H1 (cell line): Measurements from ENCODE around the gene OGFOD2. TPM values are rescaled to one million over a fixed set of nuclear protein-coding genes. Genes with fewer than 3 reads are reported as not detected.

ENCODE experiments used
- CTCF ChIA-PET: fragments of 300-600 bp; sonication (Branson Sonifier 250); formaldehyde crosslinking; loops from one replicate; lab custom pipeline; 2021; ENCODE audit not compliant: partially characterized antibody; lab: Charles Lee
- POLR2A ChIA-PET: fragments of 300-600 bp; sonication (Branson Sonifier 250); formaldehyde crosslinking; loops from one replicate; lab custom pipeline; 2021; ENCODE audit warnings: inconsistent platforms; ENCODE audit not compliant: partially characterized antibody; lab: Charles Lee
- DNase-seq, 2 experiments: peaks; one replicate each; pipeline versions ENCODE4 v3.0.0 to v3.0.0-alpha.2; 2010 to 2022; ENCODE audit warnings: low spot score in 2 of 2, low read depth in 1 of 2, mixed read lengths in 1 of 2
- FAIRE-seq: peaks from 2 replicates; lab custom pipeline; 2011; peaks lifted over from hg19 to GRCh38; lab: Jason Lieb, UNC
- H2AFZ ChIP-seq: 2 replicates; pipeline ENCODE4 v1.8.1; 2012; ENCODE audit warnings: low read length, inconsistent platforms
- H2AK5ac ChIP-seq: 2 replicates; pipeline ENCODE4 v1.6.1; 2013; ENCODE audit warnings: low read depth, low read length
- H2BK120ac ChIP-seq: replicated peaks from 2 replicates; pipeline ENCODE3; 2013; ENCODE audit warnings: low read depth, low read length, inconsistent platforms
- H2BK12ac ChIP-seq: 2 replicates; pipeline ENCODE4 v1.6.1; 2013; ENCODE audit warnings: low read depth, low read length
- H2BK15ac ChIP-seq: 2 replicates; pipeline ENCODE4 v1.6.1; 2013; ENCODE audit warnings: low read length
- H2BK20ac ChIP-seq: 2 replicates; pipeline ENCODE4 v1.6.1; 2013; ENCODE audit warnings: low read length
- H2BK5ac ChIP-seq: 2 replicates; pipeline ENCODE4 v1.6.1; 2013; ENCODE audit warnings: low read depth, low read length
- H3K14ac ChIP-seq: 2 replicates; pipeline ENCODE4 v1.6.1; 2013; ENCODE audit warnings: inconsistent platforms; ENCODE audit not compliant: insufficient read length
- H3K18ac ChIP-seq: 2 replicates; pipeline ENCODE4 v1.6.1; 2013; ENCODE audit warnings: low read length; ENCODE audit errors: extremely low read depth
- H3K23ac ChIP-seq: 2 replicates; pipeline ENCODE4 v1.6.1; 2013; ENCODE audit warnings: inconsistent platforms; ENCODE audit not compliant: insufficient read length
- H3K23me2 ChIP-seq: 2 replicates; pipeline ENCODE4 v1.6.1; 2013; ENCODE audit warnings: low read depth, low read length
- H3K27ac ChIP-seq: 2 replicates; pipeline ENCODE4 v1.6.1; 2011; ENCODE audit warnings: low read depth, low read length, inconsistent platforms
- H3K27me3 ChIP-seq, 4 experiments: replicated peaks in 1 of 4; 1 replicate in 1 of 4; 2 replicates in 3 of 4; pipeline versions ENCODE4 v1.6.1 to v1.8.1; 2011 to 2013; ENCODE audit warnings: low read length in 3 of 4, mild to moderate bottlenecking in 3 of 4, inconsistent platforms in 2 of 4, mixed read lengths in 2 of 4, moderate library complexity in 1 of 4; ENCODE audit not compliant: control insufficient read depth in 3 of 4, insufficient read depth in 3 of 4; ENCODE audit errors: extremely low read depth in 1 of 4
- H3K36me3 ChIP-seq, 4 experiments: 2 replicates each; pipeline versions ENCODE4 v1.6.1 to v1.8.1; 2011 to 2013; ENCODE audit warnings: mild to moderate bottlenecking in 4 of 4, low read length in 3 of 4, moderate library complexity in 2 of 4, control low read depth in 1 of 4, inconsistent platforms in 1 of 4; ENCODE audit not compliant: insufficient read depth in 4 of 4, control insufficient read depth in 2 of 4
- H3K4ac ChIP-seq: replicated peaks from 2 replicates; pipeline ENCODE3; 2013; ENCODE audit warnings: low read length, low read depth, mixed read lengths, inconsistent platforms; ENCODE audit not compliant: insufficient read length
- H3K4me1 ChIP-seq, 4 experiments: replicated peaks in 1 of 4; 1 replicate in 1 of 4; 2 replicates in 3 of 4; pipeline versions ENCODE4 v1.6.1 to v1.8.1; 2011 to 2013; ENCODE audit warnings: low read length in 3 of 4, inconsistent platforms in 2 of 4, mixed read lengths in 1 of 4; ENCODE audit not compliant: insufficient read depth in 4 of 4, control insufficient read depth in 3 of 4
- H3K4me2 ChIP-seq, 2 experiments: 2 replicates each; pipeline versions ENCODE4 v1.6.1 to v1.8.1; 2011 to 2013; ENCODE audit warnings: low read depth in 2 of 2, low read length in 2 of 2, control low read depth in 1 of 2, inconsistent platforms in 1 of 2, mild to moderate bottlenecking in 1 of 2; ENCODE audit not compliant: insufficient read depth in 1 of 2
- H3K4me3 ChIP-seq, 4 experiments: fragments of 200-600, 300-600 bp in 1 of 4; sonication (generic), shearing (Covaris generic), sonication (Bioruptor Twin) in 1 of 4; 2 replicates each; pipeline versions ENCODE4 v1.5.1 to v1.8.1; 2011 to 2016; ENCODE audit warnings: low read length in 4 of 4, low read depth in 3 of 4, control low read depth in 2 of 4, inconsistent platforms in 2 of 4, mild to moderate bottlenecking in 2 of 4, mixed read lengths in 1 of 4, moderate library complexity in 1 of 4; ENCODE audit not compliant: insufficient read depth in 2 of 4; ENCODE audit errors: extremely low read depth in 1 of 4
- H3K56ac ChIP-seq: replicated peaks from 2 replicates; pipeline ENCODE3; 2013; ENCODE audit warnings: low read depth, mild to moderate bottlenecking, mixed read lengths, low read length, inconsistent platforms; ENCODE audit not compliant: insufficient read length
- H3K79me1 ChIP-seq: 2 replicates; pipeline ENCODE4 v1.6.1; 2013; ENCODE audit warnings: low read depth, low read length, control low read depth
- H3K79me2 ChIP-seq, 2 experiments: 2 replicates each; pipeline versions ENCODE4 v1.6.1 to v1.8.1; 2012 to 2013; ENCODE audit warnings: low read length in 2 of 2, mild to moderate bottlenecking in 2 of 2, inconsistent platforms in 1 of 2; ENCODE audit not compliant: insufficient read depth in 2 of 2, control insufficient read depth in 1 of 2
- H3K9ac ChIP-seq, 4 experiments: replicated peaks in 1 of 4; 1 replicate in 1 of 4; 2 replicates in 3 of 4; pipeline versions ENCODE4 v1.6.1 to v1.8.1; 2011 to 2013; ENCODE audit warnings: low read depth in 3 of 4, low read length in 3 of 4, control low read depth in 2 of 4, mild to moderate bottlenecking in 2 of 4, moderate library complexity in 2 of 4, inconsistent platforms in 1 of 4; ENCODE audit errors: extremely low read depth in 1 of 4
- H3K9me3 ChIP-seq, 2 experiments: 2 replicates each; pipeline versions ENCODE4 v1.6.1 to v1.8.1; 2012 to 2013; ENCODE audit warnings: mild to moderate bottlenecking in 2 of 2, moderate library complexity in 2 of 2, control low read depth in 1 of 2, inconsistent platforms in 1 of 2, low read depth in 1 of 2, low read length in 1 of 2, mixed read lengths in 1 of 2; ENCODE audit not compliant: insufficient read depth in 2 of 2
- H4K20me1 ChIP-seq, 2 experiments: replicated peaks in 1 of 2; 2 replicates each; pipeline versions ENCODE3 to v1.8.1; 2011 to 2013; ENCODE audit warnings: inconsistent platforms in 2 of 2, low read length in 2 of 2, mild to moderate bottlenecking in 1 of 2; ENCODE audit not compliant: insufficient read depth in 2 of 2, control insufficient read depth in 1 of 2
- H4K5ac ChIP-seq: 2 replicates; pipeline ENCODE4 v1.6.1; 2013; ENCODE audit warnings: low read length, low read depth, mixed read lengths, inconsistent platforms; ENCODE audit not compliant: insufficient read length
- H4K8ac ChIP-seq: 2 replicates; pipeline ENCODE4 v1.8.0; 2013; ENCODE audit warnings: mild to moderate bottlenecking, moderate library complexity, low read length, inconsistent platforms; ENCODE audit not compliant: insufficient read depth; ENCODE audit errors: extremely low read depth
- H4K91ac ChIP-seq: replicated peaks from 2 replicates; pipeline ENCODE3; 2013; ENCODE audit warnings: low read length, mixed read lengths, inconsistent platforms; ENCODE audit not compliant: insufficient read length
- CHD2 ChIP-seq: IDR thresholded peaks from 2 replicates; pipeline ENCODE4 v1.6.1; 2012; ENCODE audit warnings: low read length, improper control_type of control experiment
- CREB1 ChIP-seq: IDR thresholded peaks from 2 replicates; pipeline ENCODE4 v1.6.1; 2012; ENCODE audit warnings: inconsistent platforms
- CTBP2 ChIP-seq: IDR thresholded peaks from 2 replicates; pipeline ENCODE4 v1.7.0; 2011; ENCODE audit warnings: borderline replicate concordance, mild to moderate bottlenecking, moderate library complexity, mixed read lengths, low read length; ENCODE audit not compliant: insufficient read depth, insufficient read length
- JUN ChIP-seq: IDR thresholded peaks from 2 replicates; pipeline ENCODE4 v1.6.1; 2011; ENCODE audit warnings: low read depth, mild to moderate bottlenecking, improper control_type of control experiment, low read length
- MAFK ChIP-seq: IDR thresholded peaks from 2 replicates; pipeline ENCODE4 v1.6.1; 2012; ENCODE audit warnings: low read depth, mild to moderate bottlenecking, improper control_type of control experiment, low read length
- POLR2AphosphoS5 ChIP-seq: IDR thresholded peaks from 2 replicates; pipeline ENCODE4 v1.6.1; 2011; ENCODE audit warnings: low read depth, low read length
- TBP ChIP-seq: IDR thresholded peaks from 2 replicates; pipeline ENCODE4 v1.6.1; 2011; ENCODE audit warnings: low read depth, low read length, improper control_type of control experiment
- WGBS, 2 experiments: shearing (Covaris generic) in 1 of 2; methylation state at CpG; one replicate each; pipeline versions ENCODE4 v1.1.6 to v1.1.7; 2013 to 2015; ENCODE audit warnings: low lambda C conversion rate in 2 of 2, mixed read lengths in 2 of 2, inconsistent platforms in 1 of 2, low coverage in 1 of 2, missing lambda C conversion rate in 1 of 2; ENCODE audit not compliant: insufficient replicate concordance in 2 of 2, insufficient coverage in 1 of 2, insufficient read length in 1 of 2; ENCODE audit errors: extremely low coverage in 1 of 2, missing lambda C conversion rate in 1 of 2; 5-methylcytosine and 5-hydroxymethylcytosine counted together
- polyA plus RNA-seq, 7 experiments: library from polyadenylated mRNA; depleted of rRNA in 3 of 7; stranded (reverse) in 5 of 7; unstranded in 2 of 7; fragments of >200 nt in 5 of 7; fragments of 200-250 nt in 2 of 7; gene quantifications; 1 replicate in 5 of 7; 2 replicates in 1 of 7; 4 replicates in 1 of 7; pipeline versions ENCODE4 v1.2.1 to v1.2.3, GENCODE V29; 2011 to 2013; ENCODE audit warnings: missing spikeins in 2 of 7, mixed read lengths in 2 of 7
- total RNA-seq: library from RNA; stranded (reverse); fragmentation: NEBNext Ultra II Directional; extraction: Animal tissue kit (Norgen Biotek cat#: 25700); gene quantifications from 2 replicates; pipeline ENCODE4 v1.2.1, GENCODE V29; 2021
- TF ChIP-seq, protein P1 (sequence below): IDR thresholded peaks from 2 replicates; pipeline ENCODE4 v1.6.1; 2012; ENCODE audit warnings: inconsistent platforms

Gene OGFOD2
- total and polyA plus RNA-seq, 2 of the 8 experiments (the other 6 are each of a cell fraction or from before 2014, with no cell fraction given), result 17.3 to 20.3 TPM

DNA sequence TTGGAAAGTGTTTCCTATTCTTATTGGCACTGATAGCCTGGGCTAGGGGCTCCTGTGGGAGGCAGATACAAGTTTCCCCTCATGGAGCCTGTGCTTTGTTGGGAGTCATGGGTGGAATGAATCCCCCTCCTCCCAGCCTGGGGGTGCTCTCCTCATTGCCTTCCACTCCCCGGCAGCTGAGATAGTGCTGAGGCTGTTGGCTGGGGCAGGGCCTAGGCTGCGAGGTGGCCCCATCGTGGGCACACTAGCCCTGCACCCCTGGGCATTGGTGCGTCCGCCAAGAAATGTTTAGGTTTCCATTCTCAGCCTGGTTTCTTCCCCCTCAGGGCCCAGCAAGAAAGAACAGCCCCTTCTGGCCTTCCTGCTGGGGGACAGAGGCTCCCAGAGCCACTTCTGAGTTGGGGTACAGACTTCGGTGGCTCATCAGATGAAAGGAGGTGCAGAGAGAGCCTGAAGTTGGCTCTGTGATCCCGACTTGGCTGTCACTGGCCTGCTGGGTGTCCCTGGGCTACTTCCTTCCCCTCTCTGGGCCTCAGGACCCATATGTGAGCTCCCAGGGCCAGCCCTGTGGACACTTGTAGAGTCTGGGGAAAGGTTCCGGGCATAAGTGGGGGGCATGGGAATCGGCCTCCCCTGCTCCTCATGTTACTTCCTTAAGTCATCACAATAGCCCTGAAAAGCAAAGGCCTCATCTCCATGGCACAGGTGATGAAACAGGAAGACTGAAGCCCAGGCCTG is 2.8 kb downstream of the OGFOD2 start:
- H3K79me2 ChIP-seq, result peaks cover 0 to 12% of the 10 kb centered on the region in 2 experiments; a peak in 1 of 4 replicates
- CTCF ChIA-PET, result interaction anchor here (0.9 to 1.4 kb wide), 3 partner anchors 11 to 140 kb away, joined by 3 to 4 read pairs (median 3); partner anchors contain the start of gene ABCB9
- POLR2A ChIA-PET, result interaction anchor here (1.4 to 2.8 kb wide), 4 partner anchors 10 to 106 kb away, joined by 3 to 7 read pairs (median 6); no protein-coding TSS in a partner anchor

More for the DNA sequence above, 2.8 kb downstream of the OGFOD2 start:
- DNase-seq, result no peak
- Histone ChIP-seq H3K23ac (no peak overlapping the region), H4K8ac (no peak overlapping the region), H3K9ac (no peak overlapping the region), H3K56ac (no peak overlapping the region), H2AK5ac (no peak overlapping the region), H4K5ac (no peak overlapping the region), H3K4me2 (no peak overlapping the region), H3K18ac (no peak overlapping the region), H3K14ac (no peak overlapping the region), H2BK120ac (no peak overlapping the region), H4K20me1 (peaks cover 0 to 8% of the 10 kb centered on the region in 2 experiments), H3K4me1 (peaks cover 0 to 22% (median 12%) of the 10 kb centered on the region in 4 experiments; a peak in 6 of 7 replicates), H2BK5ac (no peak overlapping the region), H3K36me3 (peaks cover 0 to 2% (median 0%) of the 10 kb centered on the region in 4 experiments; a peak in 1 of 8 replicates), H3K23me2 (peaks cover 24% of the 10 kb centered on the region), H3K79me1 (peaks cover 7% of the 10 kb centered on the region; the same call in 1 of the 2 replicates), H3K9me3 (no peaks in the 10 kb centered on the region), H4K91ac (no peak overlapping the region), H2BK15ac (no peak overlapping the region), H3K27ac (no peak overlapping the region), H2BK12ac (no peak overlapping the region), H3K4ac (no peak overlapping the region), H3K27me3 (no peaks in the 10 kb centered on the region), H3K4me3 (no peak overlapping the region), H2BK20ac (no peak overlapping the region), H2AFZ (no peak overlapping the region)
- FAIRE-seq, result no peak
- TF ChIP-seq, protein P1, sequence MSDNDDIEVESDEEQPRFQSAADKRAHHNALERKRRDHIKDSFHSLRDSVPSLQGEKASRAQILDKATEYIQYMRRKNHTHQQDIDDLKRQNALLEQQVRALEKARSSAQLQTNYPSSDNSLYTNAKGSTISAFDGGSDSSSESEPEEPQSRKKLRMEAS, result no peak
- TF ChIP-seq CHD2 (no peak), CTBP2 (no peak), CREB1 (no peak), TBP (no peak), POLR2AphosphoS5 (no peak), JUN (no peak), MAFK (no peak)
- WGBS, 2 experiments, result 90% methylated on average over 9 of the region's 9 CpGs; no CpG with 5 or more reads in 1 of the 2 experiments
